Activated CD8-positive, alpha-beta T cell treated with anti-CD3 and anti-CD28 coated beads, Interleukin-2, amount 10 ng/mL, durations not matched to agents 7 days and 5 days (primary cell): Measurements from ENCODE around the gene CDHR5. TPM values are rescaled to one million over a fixed set of nuclear protein-coding genes. Genes with fewer than 3 reads are reported as not detected.

Experiments used
- ATAC-seq: fragments of 150-1000 bp; cut with Tn5 transposase; one replicate; pipeline ENCODE4 v1.10.0; 2021; ENCODE audit warnings: moderate library complexity
- CTCF ChIA-PET: fragments of 350-600 bp; sonication (Branson Sonifier 250); formaldehyde crosslinking; loops from one replicate; lab custom pipeline; 2021; ENCODE audit warnings: antibody characterized with exemption; lab: Charles Lee
- POLR2A ChIA-PET: fragments of 350-600 bp; sonication (Branson Sonifier 250); formaldehyde crosslinking; loops from one replicate; lab custom pipeline; 2021; ENCODE audit warnings: antibody characterized with exemption; lab: Charles Lee
- DNase-seq: peaks from one replicate; pipeline ENCODE4 v3.0.0-alpha.2; 2020
- H3K27ac Mint-ChIP-seq: one replicate; pipeline ENCODE4 v1.8.0; 2021; ENCODE audit warnings: mild to moderate bottlenecking, mixed read lengths
- H3K27me3 Mint-ChIP-seq: one replicate; pipeline ENCODE4 v1.8.0; 2021; ENCODE audit warnings: low read depth, mixed read lengths
- H3K36me3 Mint-ChIP-seq: one replicate; pipeline ENCODE4 v1.8.0; 2021; ENCODE audit warnings: low read depth, mixed read lengths
- H3K4me1 Mint-ChIP-seq: one replicate; pipeline ENCODE4 v1.8.0; 2021; ENCODE audit warnings: low read depth, mixed read lengths
- H3K4me3 Mint-ChIP-seq: one replicate; pipeline ENCODE4 v1.8.0; 2021; ENCODE audit warnings: mild to moderate bottlenecking, mixed read lengths
- H3K9me3 Mint-ChIP-seq: one replicate; pipeline ENCODE4 v1.8.0; 2022; ENCODE audit warnings: mixed read lengths; ENCODE audit not compliant: insufficient read depth
- total RNA-seq, 2 experiments: library from RNA; stranded (reverse); gene quantifications; one replicate each; pipeline ENCODE4 v1.2.3, GENCODE V29; 2021

CDHR5 gene
- total RNA-seq, 2 experiments from 2014 or later, result not detected

- CTCF ChIA-PET, result interaction anchor here (1.2 kb wide), 1 partner anchor 18 kb away, joined by 3 read pairs; no protein-coding TSS in a partner anchor
- ATAC-seq (no peak), DNase-seq (no peak)
- H3K9me3 Mint-ChIP-seq, result no peaks in the 10 kb centered on the region
- H3K4me3 Mint-ChIP-seq, result no peak overlapping the region
- H3K36me3 Mint-ChIP-seq, result peaks cover 41% of the 10 kb centered on the region
- POLR2A ChIA-PET, result no interaction called here
- no peaks in the 10 kb centered on the region for H3K4me1 Mint-ChIP-seq
- H3K27me3 Mint-ChIP-seq, result no peaks in the 10 kb centered on the region
- no peak overlapping the region for H3K27ac Mint-ChIP-seq
Measured at GRCh38 chr11:605286-606129, 19.2 kb downstream of the CDHR5 start.

DNA sequence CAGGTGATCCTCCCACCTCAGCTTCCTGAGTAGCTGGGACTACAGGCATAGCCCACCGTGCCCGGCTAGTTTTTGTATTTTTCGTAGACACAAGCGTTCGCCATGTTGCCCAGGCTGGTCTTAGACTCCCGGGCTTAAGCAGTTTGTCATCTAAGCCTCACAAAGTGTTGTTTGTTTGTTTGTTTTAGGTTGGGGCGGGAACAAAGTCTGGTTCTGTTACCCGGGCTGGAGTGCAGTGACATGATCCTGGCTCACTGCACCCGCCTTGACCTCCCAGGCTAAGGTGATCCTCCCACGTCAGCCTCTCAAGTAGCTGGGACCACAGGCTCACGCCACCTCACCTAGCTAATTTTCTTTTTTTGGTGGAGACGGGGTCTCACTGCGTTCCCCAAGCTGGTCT is 21.6 kb downstream of the CDHR5 start:
- ChIA-PET POLR2A (no interaction called here), CTCF (no interaction called here)
- Mint-ChIP-seq H3K36me3 (peaks cover 48% of the 10 kb centered on the region), H3K4me1 (no peaks in the 10 kb centered on the region), H3K27me3 (no peaks in the 10 kb centered on the region), H3K9me3 (no peaks in the 10 kb centered on the region), H3K4me3 (no peak overlapping the region), H3K27ac (no peak overlapping the region)
- ATAC-seq (no peak), DNase-seq (no peak)

GRCh38 chr11:601573-602245 is 23.0 kb downstream of the CDHR5 start:
- Mint-ChIP-seq H3K4me3 (no peak overlapping the region), H3K27ac (no peak overlapping the region), H3K27me3 (no peaks in the 10 kb centered on the region), H3K36me3 (peaks cover 46% of the 10 kb centered on the region), H3K4me1 (peaks cover 6% of the 10 kb centered on the region), H3K9me3 (no peaks in the 10 kb centered on the region)
- DNase-seq (no peak), ATAC-seq (no peak)
- POLR2A ChIA-PET, result no interaction called here
- CTCF ChIA-PET, result interaction anchor here (0.8 kb wide), 1 partner anchor 47 kb away, joined by 4 read pairs; no protein-coding TSS in a partner anchor

GRCh38 chr11:598005-598680 is 26.6 kb downstream of the CDHR5 start:
- POLR2A ChIA-PET, result no interaction called here
- Mint-ChIP-seq H3K27me3 (no peaks in the 10 kb centered on the region), H3K4me1 (peaks cover 26% of the 10 kb centered on the region), H3K4me3 (no peak overlapping the region), H3K27ac (no peak overlapping the region), H3K36me3 (peaks cover 61% of the 10 kb centered on the region), H3K9me3 (no peaks in the 10 kb centered on the region)
- CTCF ChIA-PET, result no interaction called here
- DNase-seq (no peak), ATAC-seq (no peak)

DNA sequence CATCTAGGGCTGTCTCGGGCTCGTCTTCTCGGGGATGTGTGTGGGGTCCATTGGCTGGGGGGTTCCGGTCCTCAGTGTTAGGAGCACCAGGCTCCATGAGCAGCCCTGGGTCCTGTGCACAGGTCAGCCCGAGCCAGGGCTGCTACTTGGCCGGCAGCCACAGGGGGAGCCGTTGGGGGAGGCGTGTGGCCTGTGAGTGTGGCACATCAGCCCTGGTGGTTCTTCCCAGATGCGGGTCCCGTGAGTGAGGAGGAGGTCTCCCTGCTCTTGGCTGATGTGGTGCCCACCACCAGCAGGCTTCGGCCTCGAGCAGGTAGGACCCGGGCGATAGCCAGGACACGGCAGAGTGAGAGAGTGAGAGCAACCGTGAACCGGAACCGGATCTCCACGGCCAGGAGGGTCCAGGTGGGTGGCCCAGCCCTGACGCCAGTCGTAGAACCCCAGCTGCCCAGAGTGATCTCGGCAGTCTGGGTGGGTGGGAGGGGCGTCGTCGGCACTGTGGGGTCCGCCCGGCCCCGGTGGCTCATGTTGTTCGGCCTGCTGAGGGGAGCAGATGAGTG is 27.5 kb downstream of the CDHR5 start:
- peaks cover 68% of the 10 kb centered on the region for H3K36me3 Mint-ChIP-seq
- ATAC-seq, result peak; percentile 25
- POLR2A ChIA-PET, result no interaction called here
- H3K9me3 Mint-ChIP-seq, result no peaks in the 10 kb centered on the region
- H3K27ac Mint-ChIP-seq, result peak overlapping the region; percentile 57
- CTCF ChIA-PET, result no interaction called here
- no peak for DNase-seq
- H3K27me3 Mint-ChIP-seq, result no peaks in the 10 kb centered on the region
- no peak overlapping the region for H3K4me3 Mint-ChIP-seq
- H3K4me1 Mint-ChIP-seq, result peaks cover 26% of the 10 kb centered on the region

GRCh38 chr11:596374-596773 is 28.4 kb downstream of the CDHR5 start:
- ChIA-PET POLR2A (interaction anchor here (1.0 kb wide), 1 partner anchor 16 kb away, joined by 3 read pairs; no protein-coding TSS in a partner anchor), CTCF (no interaction called here)
- DNase-seq (peak; percentile 49), ATAC-seq (peak; percentile 33)
- H3K27ac Mint-ChIP-seq, result peak overlapping the region; percentile 68
- H3K9me3 Mint-ChIP-seq, result no peaks in the 10 kb centered on the region
- H3K4me1 Mint-ChIP-seq, result peaks cover 26% of the 10 kb centered on the region
- H3K36me3 Mint-ChIP-seq, result peaks cover 66% of the 10 kb centered on the region
- peak overlapping the region; percentile 18 for H3K4me3 Mint-ChIP-seq
- no peaks in the 10 kb centered on the region for H3K27me3 Mint-ChIP-seq

- Mint-ChIP-seq H3K27ac (peak overlapping the region; percentile 34), H3K4me1 (peaks cover 26% of the 10 kb centered on the region), H3K27me3 (no peaks in the 10 kb centered on the region), H3K9me3 (no peaks in the 10 kb centered on the region), H3K36me3 (peaks cover 72% of the 10 kb centered on the region), H3K4me3 (no peak overlapping the region)
- DNase-seq (no peak), ATAC-seq (no peak)
- CTCF ChIA-PET, result no interaction called here
- POLR2A ChIA-PET, result no interaction called here
Measured at GRCh38 chr11:595400-595799, 29.4 kb downstream of the CDHR5 start.

- ChIA-PET POLR2A (no interaction called here), CTCF (no interaction called here)
- H3K9me3 Mint-ChIP-seq, result no peaks in the 10 kb centered on the region
- H3K27me3 Mint-ChIP-seq, result no peaks in the 10 kb centered on the region
- DNase-seq, result no peak
- H3K4me3 Mint-ChIP-seq, result no peak overlapping the region
- H3K4me1 Mint-ChIP-seq, result peaks cover 37% of the 10 kb centered on the region
- H3K27ac Mint-ChIP-seq, result no peak overlapping the region
- ATAC-seq, result no peak
- H3K36me3 Mint-ChIP-seq, result peaks cover 78% of the 10 kb centered on the region
Measured at GRCh38 chr11:593347-593746, 31.4 kb downstream of the CDHR5 start.

DNA sequence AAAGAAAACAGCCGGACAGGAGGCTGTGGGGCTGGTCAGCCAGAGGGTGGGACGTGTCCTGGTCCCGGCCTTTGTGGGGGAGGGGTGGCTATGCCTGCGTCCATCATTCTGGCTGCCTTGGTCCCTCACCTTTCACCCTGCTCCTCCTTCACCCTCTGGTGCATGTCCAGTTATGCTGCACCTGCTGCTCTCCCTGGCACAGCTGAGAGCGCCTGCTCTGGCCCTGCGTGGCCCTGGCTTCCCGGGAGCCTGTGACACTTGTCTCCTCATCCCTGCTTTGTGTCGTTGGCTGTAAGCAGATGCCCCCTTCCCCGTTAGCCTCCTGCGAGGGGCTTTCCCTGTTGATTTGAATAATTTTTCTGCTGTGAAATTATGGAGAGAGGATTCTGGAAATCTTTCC is 31.8 kb downstream of the CDHR5 start:
- no peak overlapping the region for H3K4me3 Mint-ChIP-seq
- no peak for ATAC-seq
- no peak for DNase-seq
- H3K36me3 Mint-ChIP-seq, result peaks cover 80% of the 10 kb centered on the region
- no peaks in the 10 kb centered on the region for H3K27me3 Mint-ChIP-seq
- H3K4me1 Mint-ChIP-seq, result peaks cover 41% of the 10 kb centered on the region
- H3K27ac Mint-ChIP-seq, result no peak overlapping the region
- H3K9me3 Mint-ChIP-seq, result no peaks in the 10 kb centered on the region
- ChIA-PET CTCF (no interaction called here), POLR2A (no interaction called here)

- DNase-seq, result no peak
- H3K27me3 Mint-ChIP-seq, result no peaks in the 10 kb centered on the region
- no peak overlapping the region for H3K4me3 Mint-ChIP-seq
- H3K36me3 Mint-ChIP-seq, result peaks cover 83% of the 10 kb centered on the region
- ChIA-PET POLR2A (no interaction called here), CTCF (no interaction called here)
- H3K27ac Mint-ChIP-seq, result peak overlapping the region; percentile 0
- H3K4me1 Mint-ChIP-seq, result peaks cover 45% of the 10 kb centered on the region
- ATAC-seq, result no peak
- no peaks in the 10 kb centered on the region for H3K9me3 Mint-ChIP-seq
Measured at GRCh38 chr11:592501-592900, 32.3 kb downstream of the CDHR5 start.

- no peak overlapping the region for H3K27ac Mint-ChIP-seq
- ChIA-PET CTCF (no interaction called here), POLR2A (no interaction called here)
- H3K9me3 Mint-ChIP-seq, result no peaks in the 10 kb centered on the region
- peaks cover 47% of the 10 kb centered on the region for H3K4me1 Mint-ChIP-seq
- no peaks in the 10 kb centered on the region for H3K27me3 Mint-ChIP-seq
- ATAC-seq (no peak), DNase-seq (no peak)
- H3K4me3 Mint-ChIP-seq, result no peak overlapping the region
- peaks cover 83% of the 10 kb centered on the region for H3K36me3 Mint-ChIP-seq
Measured at GRCh38 chr11:590997-591396, 33.8 kb downstream of the CDHR5 start.
